HAP-1 (cell line): ENCODE measurements around the gene JAZF1.

ENCODE experiments used
- DNase-seq, 2 experiments: peaks; one replicate each; pipeline ENCODE4 v3.0.0-alpha.2; 2016 to 2020; ENCODE audit warnings: low spot score in 2 of 2
- H3K27me3 ChIP-seq: fragments of 250-450 bp; sonication (Bioruptor Pico); 2 replicates; pipeline ENCODE4 v1.5.1; 2020; ENCODE audit warnings: low read depth, mild to moderate bottlenecking, moderate library complexity
- H3K36me3 ChIP-seq: fragments of 250-450 bp; sonication (Bioruptor Pico); replicated peaks from 2 replicates; pipeline ENCODE4 v1.5.1; 2020; ENCODE audit warnings: mild to moderate bottlenecking
- H3K4me1 ChIP-seq: fragments of 250-450 bp; sonication (Bioruptor Pico); 2 replicates; pipeline ENCODE4 v1.5.1; 2020; ENCODE audit warnings: mild to moderate bottlenecking
- H3K4me3 ChIP-seq: fragments of 250-450 bp; sonication (Bioruptor Pico); 2 replicates; pipeline ENCODE4 v1.5.1; 2020; ENCODE audit warnings: mild to moderate bottlenecking, moderate library complexity
- H3K9me3 ChIP-seq: fragments of 250-450 bp; sonication (Bioruptor Pico); 2 replicates; pipeline ENCODE4 v1.5.1; 2020; ENCODE audit warnings: mild to moderate bottlenecking, moderate library complexity
- in situ Hi-C: fragments of 300-500 bp; cut with MboI; formaldehyde crosslinking; loops from 3 replicates; pipeline ENCODE4 v1.14.3; 2020; ENCODE audit warnings: low sequenced_read_pairs, inconsistent platforms, mixed read lengths

JAZF1 gene

DNA sequence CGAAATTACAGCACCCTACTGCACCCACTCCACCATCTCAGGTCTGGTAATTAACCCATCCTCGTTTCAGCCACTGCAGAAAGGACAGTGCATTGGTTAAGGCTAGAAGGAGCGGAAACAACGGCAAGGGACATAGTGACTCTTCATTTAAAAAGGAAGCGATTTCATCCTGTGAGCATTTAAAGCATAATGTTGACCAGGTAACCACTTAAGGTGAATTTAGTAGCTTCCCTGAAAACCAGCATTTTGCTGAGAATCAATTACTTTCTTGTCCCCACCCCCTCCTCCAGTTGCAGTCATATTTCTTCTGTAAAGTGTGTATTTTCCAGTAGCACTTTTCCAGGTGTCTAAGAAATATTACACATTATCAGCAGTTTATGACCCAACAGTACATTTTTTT lies 821 bp upstream of the JAZF1 start:
- H3K9me3 ChIP-seq = no peaks in the 10 kb centered on the region
- no peaks in the 10 kb centered on the region for H3K27me3 ChIP-seq
- no peak overlapping the region for H3K4me3 ChIP-seq
- no peak for DNase-seq
- H3K4me1 ChIP-seq = no peaks in the 10 kb centered on the region
- H3K36me3 ChIP-seq = no peaks in the 10 kb centered on the region
- in situ Hi-C loops = no loop called here

GRCh38 chr7:28180031-28180363 lies 598 bp downstream of the JAZF1 start:
- in situ Hi-C loops = no loop called here
- peak overlapping the region; percentile 62 for H3K4me3 ChIP-seq
- H3K9me3 ChIP-seq = no peaks in the 10 kb centered on the region
- DNase-seq = no peak
- H3K36me3 ChIP-seq = no peaks in the 10 kb centered on the region
- no peaks in the 10 kb centered on the region for H3K4me1 ChIP-seq
- no peaks in the 10 kb centered on the region for H3K27me3 ChIP-seq

GRCh38 chr7:28179120-28180030 lies 1.2 kb downstream of the JAZF1 start:
- peak overlapping the region; percentile 33 for H3K4me3 ChIP-seq
- DNase-seq = peak; percentile 26 to 73
- H3K9me3 ChIP-seq = no peaks in the 10 kb centered on the region
- H3K36me3 ChIP-seq = no peaks in the 10 kb centered on the region
- H3K27me3 ChIP-seq = no peaks in the 10 kb centered on the region
- in situ Hi-C loops = no loop called here
- no peaks in the 10 kb centered on the region for H3K4me1 ChIP-seq

DNA sequence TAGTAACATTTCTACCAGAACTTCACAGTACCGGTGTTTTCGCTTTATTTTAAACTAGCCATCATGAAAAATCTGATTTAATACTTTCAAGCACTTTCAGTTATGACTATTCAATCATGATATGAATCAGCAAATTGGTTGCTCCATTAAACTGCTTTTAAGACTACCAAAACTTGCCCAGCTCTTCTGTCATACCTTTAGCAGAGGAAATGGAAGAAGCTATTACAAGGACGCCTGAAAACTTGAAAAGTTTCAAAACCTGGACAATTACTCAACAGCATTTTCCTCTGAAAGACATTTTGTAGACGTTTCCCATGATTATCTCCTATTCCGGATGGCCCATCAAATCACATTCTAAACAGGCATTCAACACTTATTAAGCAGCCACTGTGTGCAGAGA lies 2.0 kb downstream of the JAZF1 start:
- Histone ChIP-seq H3K27me3 (no peaks in the 10 kb centered on the region), H3K4me1 (peaks cover 3% of the 10 kb centered on the region), H3K36me3 (no peaks in the 10 kb centered on the region), H3K9me3 (no peaks in the 10 kb centered on the region), H3K4me3 (peak overlapping the region; percentile 33)
- in situ Hi-C loops = no loop called here
- DNase-seq = no peak

DNA sequence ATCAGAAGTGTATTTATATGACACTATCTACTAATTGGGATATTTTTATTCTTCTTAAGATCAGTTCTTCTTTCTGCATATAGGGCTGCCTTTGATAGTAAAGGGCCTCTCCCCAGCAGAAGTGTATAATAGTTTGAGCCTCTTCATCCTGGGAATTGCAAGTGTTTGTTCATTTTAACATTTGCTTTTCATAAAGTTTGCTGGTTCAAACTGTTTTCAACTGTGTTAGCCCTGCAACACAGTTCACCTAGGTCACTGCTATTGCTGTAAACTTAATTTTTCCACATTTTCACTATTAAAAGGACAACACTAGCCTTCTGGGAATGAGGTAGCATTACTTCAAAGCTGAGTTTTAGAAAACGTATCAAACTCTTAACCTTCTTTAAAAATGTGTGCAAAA lies 2.8 kb downstream of the JAZF1 start:
- Histone ChIP-seq H3K36me3 (no peaks in the 10 kb centered on the region), H3K4me3 (no peak overlapping the region), H3K9me3 (no peaks in the 10 kb centered on the region), H3K4me1 (peaks cover 10% of the 10 kb centered on the region), H3K27me3 (no peaks in the 10 kb centered on the region)
- in situ Hi-C loops = no loop called here
- DNase-seq = no peak

- Histone ChIP-seq H3K27me3 (no peaks in the 10 kb centered on the region), H3K4me1 (peaks cover 21% of the 10 kb centered on the region), H3K36me3 (no peaks in the 10 kb centered on the region), H3K9me3 (no peaks in the 10 kb centered on the region), H3K4me3 (no peak overlapping the region)
- in situ Hi-C loops = no loop called here
- no peak for DNase-seq
Observed at GRCh38 chr7:28176645-28177044, 4.0 kb downstream of the JAZF1 start.

- Histone ChIP-seq H3K9me3 (no peaks in the 10 kb centered on the region), H3K36me3 (no peaks in the 10 kb centered on the region), H3K4me3 (no peak overlapping the region), H3K27me3 (no peaks in the 10 kb centered on the region), H3K4me1 (peaks cover 21% of the 10 kb centered on the region)
- DNase-seq = no peak
- in situ Hi-C loops = no loop called here
Observed at GRCh38 chr7:28176174-28176573, 4.4 kb downstream of the JAZF1 start.

GRCh38 chr7:28174901-28175661 lies 5.5 kb downstream of the JAZF1 start:
- H3K4me3 ChIP-seq = no peak overlapping the region

DNA sequence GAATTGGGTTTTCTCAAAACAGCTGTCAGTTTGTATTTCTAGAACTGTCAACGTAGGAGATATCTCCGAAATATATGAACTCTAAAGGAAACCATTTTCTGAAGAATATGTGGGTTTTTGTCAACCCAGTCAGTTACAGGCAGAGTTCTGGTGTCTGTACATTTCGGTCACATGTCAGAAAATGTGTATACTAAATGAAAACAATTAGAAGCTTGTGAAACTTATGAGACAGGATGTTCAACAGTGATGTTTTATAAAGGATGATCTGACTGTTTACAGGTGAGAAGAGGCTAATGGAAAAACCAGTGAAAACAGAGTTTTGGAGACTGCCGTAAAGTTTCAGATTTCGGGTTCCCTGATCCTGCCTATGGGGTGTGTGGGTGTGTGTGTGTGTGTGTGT lies 6.2 kb downstream of the JAZF1 start:
- H3K4me1 ChIP-seq = peaks cover 21% of the 10 kb centered on the region
- H3K9me3 ChIP-seq = no peaks in the 10 kb centered on the region
- H3K4me3 ChIP-seq = no peak overlapping the region
- H3K27me3 ChIP-seq = no peaks in the 10 kb centered on the region
- H3K36me3 ChIP-seq = no peaks in the 10 kb centered on the region
- in situ Hi-C loops = no loop called here
- no peak for DNase-seq

More at GRCh38 chr7:28174901-28175661, 5.5 kb downstream of the JAZF1 start:
- in situ Hi-C loops = no loop called here
- DNase-seq = no peak
- Histone ChIP-seq H3K36me3 (no peaks in the 10 kb centered on the region), H3K27me3 (no peaks in the 10 kb centered on the region), H3K9me3 (no peaks in the 10 kb centered on the region), H3K4me1 (peaks cover 21% of the 10 kb centered on the region)

DNA sequence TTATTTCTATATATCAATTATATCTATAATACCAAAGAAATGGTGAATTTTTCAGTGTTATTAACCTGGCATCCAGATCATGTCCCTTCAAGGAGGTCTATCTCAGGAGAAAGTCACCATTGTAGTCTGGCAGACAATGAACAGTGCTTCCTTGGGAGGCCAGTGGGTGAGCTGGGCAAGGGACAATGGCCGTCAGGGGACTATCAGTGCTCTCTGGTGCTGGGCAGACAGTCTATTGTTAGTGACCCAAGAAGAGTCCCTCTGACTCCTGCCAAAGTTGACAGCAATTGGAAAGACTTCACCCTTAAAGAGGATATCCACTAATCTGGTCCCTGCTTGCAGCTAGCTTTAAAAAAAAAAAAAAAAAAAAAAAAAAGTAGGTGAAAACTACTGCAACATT lies 7.1 kb downstream of the JAZF1 start:
- Histone ChIP-seq H3K27me3 (no peaks in the 10 kb centered on the region), H3K9me3 (no peaks in the 10 kb centered on the region), H3K36me3 (no peaks in the 10 kb centered on the region), H3K4me1 (peaks cover 21% of the 10 kb centered on the region), H3K4me3 (no peak overlapping the region)
- in situ Hi-C loops = no loop called here
- peak; percentile 25 to 32 for DNase-seq

GRCh38 chr7:28172958-28173357 lies 7.6 kb downstream of the JAZF1 start:
- no peaks in the 10 kb centered on the region for H3K9me3 ChIP-seq
- in situ Hi-C loops = no loop called here
- H3K4me3 ChIP-seq = no peak overlapping the region
- peaks cover 21% of the 10 kb centered on the region for H3K4me1 ChIP-seq
- H3K27me3 ChIP-seq = no peaks in the 10 kb centered on the region
- peak; percentile 75 to 82 for DNase-seq
- no peaks in the 10 kb centered on the region for H3K36me3 ChIP-seq

DNA sequence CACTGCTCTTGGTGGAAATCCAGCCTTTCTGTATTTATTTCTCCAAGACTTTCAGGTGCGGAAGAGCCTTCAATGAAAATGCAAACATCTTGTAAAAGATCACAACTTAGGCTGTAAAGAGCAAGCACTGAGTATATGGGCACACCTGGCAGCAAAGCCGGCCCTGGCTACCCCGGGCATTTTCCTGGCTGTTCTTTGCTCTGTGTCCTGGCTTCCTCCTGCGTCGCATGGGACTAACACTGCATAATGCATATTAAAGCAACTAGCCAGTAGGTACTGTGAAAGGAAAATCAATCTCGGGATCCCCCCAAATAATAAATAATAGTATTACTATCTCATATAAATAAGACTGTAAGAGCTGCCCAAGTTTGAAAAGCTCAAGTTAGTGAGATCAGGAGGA lies 9.9 kb downstream of the JAZF1 start:
- H3K36me3 ChIP-seq = no peaks in the 10 kb centered on the region
- peaks cover 21% of the 10 kb centered on the region for H3K4me1 ChIP-seq
- no peak for DNase-seq
- H3K4me3 ChIP-seq = no peak overlapping the region
- H3K9me3 ChIP-seq = no peaks in the 10 kb centered on the region
- in situ Hi-C loops = no loop called here
- H3K27me3 ChIP-seq = no peaks in the 10 kb centered on the region

DNA sequence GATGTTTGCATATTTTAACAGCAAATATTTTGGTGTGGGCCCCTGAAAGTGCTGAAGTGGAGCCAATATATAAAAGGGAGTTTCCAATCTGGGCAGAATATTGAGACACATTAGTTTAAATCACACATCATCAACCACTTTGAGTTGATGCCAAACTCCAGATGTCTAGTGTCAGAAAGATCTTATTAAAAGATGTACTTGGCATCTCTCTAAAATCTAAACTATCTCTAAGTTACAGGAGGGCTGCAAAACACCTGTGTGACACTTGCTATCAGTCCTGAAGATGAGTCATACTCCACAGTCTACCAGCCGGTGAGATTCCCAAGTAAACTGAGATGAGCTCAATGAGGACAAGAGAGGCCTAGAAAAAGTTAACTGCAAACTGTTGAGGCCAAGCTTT lies 11.4 kb downstream of the JAZF1 start:
- DNase-seq = no peak
- H3K4me3 ChIP-seq = no peak overlapping the region

GRCh38 chr7:28168393-28169158 lies 12.0 kb downstream of the JAZF1 start:
- Histone ChIP-seq H3K27me3 (no peaks in the 10 kb centered on the region), H3K4me3 (no peak overlapping the region), H3K4me1 (peaks cover 18% of the 10 kb centered on the region), H3K9me3 (no peaks in the 10 kb centered on the region), H3K36me3 (no peaks in the 10 kb centered on the region)
- in situ Hi-C loops = no loop called here
- DNase-seq = no peak

More for the DNA sequence above, 11.4 kb downstream of the JAZF1 start:
- Histone ChIP-seq H3K9me3 (no peaks in the 10 kb centered on the region), H3K27me3 (no peaks in the 10 kb centered on the region), H3K4me1 (peaks cover 21% of the 10 kb centered on the region), H3K36me3 (no peaks in the 10 kb centered on the region)
- in situ Hi-C loops = no loop called here
